HG02642 (cell line): ENCODE data around the gene TMEM132A.
A peak's percentile ranks its signal among the peaks of the same experiment; 100 is the strongest.

ENCODE experiments used
- ATAC-seq: cut with Tn5 transposase; IDR thresholded peaks from one replicate; pipeline ENCODE4 v1.9.1; 2021; ENCODE audit warnings: mild to moderate bottlenecking; ENCODE audit not compliant: unreplicated experiment, poor library complexity

TMEM132A gene

GRCh38 chr11:60924110-60924905 is at the start of gene TMEM132A:
Gene TMEM132A (plus strand): TSS chr11:60924460. CDS start chr11:60924634, 174 bp downstream.
- ATAC-seq = peak; percentile 50

GRCh38 chr11:60875366-60876167 is 48.7 kb upstream of the TMEM132A start:
- no peak for ATAC-seq

- ATAC-seq = no peak
Measured at GRCh38 chr11:60876168-60876485, 48.1 kb upstream of the TMEM132A start.

GRCh38 chr11:60878245-60879101 is 45.8 kb upstream of the TMEM132A start:
- no peak for ATAC-seq

- ATAC-seq = no peak
Measured at GRCh38 chr11:60879104-60879503, 45.2 kb upstream of the TMEM132A start.

- no peak for ATAC-seq
Measured at GRCh38 chr11:60879971-60880588, 44.2 kb upstream of the TMEM132A start.

- ATAC-seq = no peak
Measured at GRCh38 chr11:60880643-60881282, 43.5 kb upstream of the TMEM132A start.

- no peak for ATAC-seq
Measured at GRCh38 chr11:60887556-60887955, 36.7 kb upstream of the TMEM132A start.

- ATAC-seq = no peak
Measured at GRCh38 chr11:60889869-60890311, 34.4 kb upstream of the TMEM132A start.

GRCh38 chr11:60890696-60891095 is 33.6 kb upstream of the TMEM132A start:
- ATAC-seq = no peak

GRCh38 chr11:60891103-60891741 is 33.0 kb upstream of the TMEM132A start:
- ATAC-seq = no peak

- ATAC-seq = no peak
Measured at GRCh38 chr11:60895687-60896086, 28.6 kb upstream of the TMEM132A start.

- no peak for ATAC-seq
Measured at GRCh38 chr11:60897496-60897895, 26.8 kb upstream of the TMEM132A start.

GRCh38 chr11:60899046-60899936 is 25.0 kb upstream of the TMEM132A start:
- no peak for ATAC-seq

GRCh38 chr11:60899977-60900376 is 24.3 kb upstream of the TMEM132A start:
- no peak for ATAC-seq

- no peak for ATAC-seq
Measured at GRCh38 chr11:60900673-60901404, 23.4 kb upstream of the TMEM132A start.

GRCh38 chr11:60902625-60903024 is 21.6 kb upstream of the TMEM132A start:
- ATAC-seq = no peak

- ATAC-seq = no peak
Measured at GRCh38 chr11:60905047-60905446, 19.2 kb upstream of the TMEM132A start.
